IgD-negative memory B cell (primary cell): ENCODE data around the gene NCCRP1. TPM values are rescaled to one million over a fixed set of nuclear protein-coding genes. Genes with fewer than 3 reads are reported as not detected.
A peak's percentile ranks its signal among the peaks of the same experiment; 100 is the strongest.

Experiments used
- H3K27ac Mint-ChIP-seq, 3 donors: one replicate each; pipeline ENCODE4 v1.8.0; 2020 to 2022; ENCODE audit warnings: mild to moderate bottlenecking in 3 of 3, mixed read lengths in 3 of 3, moderate library complexity in 1 of 3
- H3K27me3 Mint-ChIP-seq: one replicate; pipeline ENCODE4 v1.8.0; 2021; ENCODE audit warnings: mixed read lengths
- H3K36me3 Mint-ChIP-seq: one replicate; pipeline ENCODE4 v1.8.0; 2020; ENCODE audit warnings: mild to moderate bottlenecking, mixed read lengths
- H3K4me1 Mint-ChIP-seq, 3 donors: one replicate each; pipeline ENCODE4 v1.8.0; 2020 to 2022; ENCODE audit warnings: mixed read lengths in 3 of 3, mild to moderate bottlenecking in 1 of 3
- H3K4me3 Mint-ChIP-seq, 4 donors: one replicate each; pipeline ENCODE4 v1.8.0; 2020 to 2022; ENCODE audit warnings: mild to moderate bottlenecking in 4 of 4, mixed read lengths in 4 of 4, moderate library complexity in 3 of 4
- H3K9me3 Mint-ChIP-seq, 3 donors: one replicate each; pipeline ENCODE4 v1.8.0; 2020 to 2021; ENCODE audit warnings: mixed read lengths in 3 of 3, mild to moderate bottlenecking in 1 of 3
- polyA plus RNA-seq: library from polyadenylated mRNA; unstranded; fragments of 300-500 nt; fragmentation: Illumina TruSeq; gene quantifications from one replicate; pipeline ENCODE4 v1.2.3, GENCODE V29; 2021

Gene NCCRP1
- polyA plus RNA-seq, result not detected

- Mint-ChIP-seq H3K9me3 (no peaks in the 10 kb centered on the region), H3K4me3 (peak within 1 kb of the TSS in 2 of 4 donors; percentile 49 to 55), H3K27ac (peak within 1 kb of the TSS in 1 of 3 donors; percentile 11), H3K4me1 (peaks cover 0 to 7% (median 2%) of the 10 kb centered on the region in 3 donors), H3K27me3 (peaks cover 44% of the 10 kb centered on the region), H3K36me3 (no peaks in the 10 kb centered on the region)
Measured at GRCh38 chr19:39196860-39197562, at the start of gene NCCRP1. NCCRP1 (plus strand) TSS chr19:39196964; CDS start chr19:39196983, 19 bp downstream.

- Mint-ChIP-seq H3K27me3 (no peaks in the 10 kb centered on the region), H3K36me3 (peaks cover 1% of the 10 kb centered on the region), H3K4me1 (peaks cover 0 to 16% (median 14%) of the 10 kb centered on the region in 3 donors), H3K27ac (no peak overlapping the region), H3K9me3 (no peaks in the 10 kb centered on the region), H3K4me3 (no peak overlapping the region)
Measured at GRCh38 chr19:39147480-39147879, 49.3 kb upstream of the NCCRP1 start.

GRCh38 chr19:39148939-39149529 lies 47.7 kb upstream of the NCCRP1 start:
- Mint-ChIP-seq H3K27me3 (no peaks in the 10 kb centered on the region), H3K27ac (no peak overlapping the region), H3K4me1 (peaks cover 0 to 12% (median 10%) of the 10 kb centered on the region in 3 donors), H3K36me3 (peaks cover 4% of the 10 kb centered on the region), H3K9me3 (no peaks in the 10 kb centered on the region), H3K4me3 (no peak overlapping the region)

- Mint-ChIP-seq H3K4me3 (no peak overlapping the region), H3K36me3 (peaks cover 5% of the 10 kb centered on the region), H3K9me3 (no peaks in the 10 kb centered on the region), H3K4me1 (peaks cover 0 to 7% (median 4%) of the 10 kb centered on the region in 3 donors), H3K27me3 (no peaks in the 10 kb centered on the region), H3K27ac (no peak overlapping the region)
Measured at GRCh38 chr19:39150235-39150634, 46.5 kb upstream of the NCCRP1 start.

- Mint-ChIP-seq H3K27me3 (no peaks in the 10 kb centered on the region), H3K36me3 (peaks cover 5% of the 10 kb centered on the region), H3K9me3 (no peaks in the 10 kb centered on the region), H3K27ac (no peak overlapping the region), H3K4me1 (peaks cover 0 to 9% (median 6%) of the 10 kb centered on the region in 3 donors), H3K4me3 (no peak overlapping the region)
Measured at GRCh38 chr19:39150807-39151600, 45.8 kb upstream of the NCCRP1 start.

GRCh38 chr19:39152066-39152465 lies 44.7 kb upstream of the NCCRP1 start:
- H3K4me1 Mint-ChIP-seq, result peaks cover 0 to 11% (median 6%) of the 10 kb centered on the region in 3 donors
- H3K27ac Mint-ChIP-seq, result peak overlapping the region in 1 of 3 donors; percentile 50
- peaks cover 5% of the 10 kb centered on the region for H3K36me3 Mint-ChIP-seq
- no peak overlapping the region for H3K4me3 Mint-ChIP-seq
- H3K9me3 Mint-ChIP-seq, result no peaks in the 10 kb centered on the region
- no peaks in the 10 kb centered on the region for H3K27me3 Mint-ChIP-seq

GRCh38 chr19:39154100-39154628 lies 42.6 kb upstream of the NCCRP1 start:
- Mint-ChIP-seq H3K4me3 (no peak overlapping the region), H3K36me3 (peaks cover 5% of the 10 kb centered on the region), H3K4me1 (peaks cover 0 to 10% (median 9%) of the 10 kb centered on the region in 3 donors), H3K9me3 (no peaks in the 10 kb centered on the region), H3K27ac (no peak overlapping the region), H3K27me3 (no peaks in the 10 kb centered on the region)

- Mint-ChIP-seq H3K4me3 (no peak overlapping the region), H3K9me3 (no peaks in the 10 kb centered on the region), H3K36me3 (peaks cover 5% of the 10 kb centered on the region), H3K4me1 (peaks cover 0 to 11% (median 9%) of the 10 kb centered on the region in 3 donors), H3K27ac (no peak overlapping the region), H3K27me3 (no peaks in the 10 kb centered on the region)
Measured at GRCh38 chr19:39154629-39155100, 42.1 kb upstream of the NCCRP1 start.

- Mint-ChIP-seq H3K4me1 (peaks cover 0 to 11% (median 9%) of the 10 kb centered on the region in 3 donors), H3K27me3 (no peaks in the 10 kb centered on the region), H3K4me3 (no peak overlapping the region), H3K36me3 (peaks cover 5% of the 10 kb centered on the region), H3K27ac (no peak overlapping the region), H3K9me3 (no peaks in the 10 kb centered on the region)
Measured at GRCh38 chr19:39155114-39155700, 41.6 kb upstream of the NCCRP1 start.

- Mint-ChIP-seq H3K36me3 (peaks cover 5% of the 10 kb centered on the region), H3K4me3 (no peak overlapping the region), H3K27ac (no peak overlapping the region), H3K9me3 (no peaks in the 10 kb centered on the region), H3K4me1 (peaks cover 0 to 12% (median 11%) of the 10 kb centered on the region in 3 donors), H3K27me3 (no peaks in the 10 kb centered on the region)
Measured at GRCh38 chr19:39155741-39156140, 41.0 kb upstream of the NCCRP1 start.

- Mint-ChIP-seq H3K27ac (no peak overlapping the region), H3K27me3 (no peaks in the 10 kb centered on the region), H3K4me1 (peaks cover 0 to 12% (median 9%) of the 10 kb centered on the region in 3 donors), H3K36me3 (peaks cover 5% of the 10 kb centered on the region), H3K4me3 (no peak overlapping the region), H3K9me3 (no peaks in the 10 kb centered on the region)
Measured at GRCh38 chr19:39156326-39157230, 40.2 kb upstream of the NCCRP1 start.

GRCh38 chr19:39157275-39157996 lies 39.3 kb upstream of the NCCRP1 start:
- peaks cover 5% of the 10 kb centered on the region for H3K36me3 Mint-ChIP-seq
- H3K4me1 Mint-ChIP-seq, result peaks cover 0 to 12% (median 9%) of the 10 kb centered on the region in 3 donors
- no peaks in the 10 kb centered on the region for H3K27me3 Mint-ChIP-seq
- H3K9me3 Mint-ChIP-seq, result no peaks in the 10 kb centered on the region
- no peak overlapping the region for H3K4me3 Mint-ChIP-seq
- H3K27ac Mint-ChIP-seq, result no peak overlapping the region

GRCh38 chr19:39157997-39158389 lies 38.8 kb upstream of the NCCRP1 start:
- Mint-ChIP-seq H3K4me1 (peaks cover 0 to 13% (median 12%) of the 10 kb centered on the region in 3 donors), H3K4me3 (no peak overlapping the region), H3K36me3 (peaks cover 5% of the 10 kb centered on the region), H3K9me3 (no peaks in the 10 kb centered on the region), H3K27me3 (no peaks in the 10 kb centered on the region), H3K27ac (no peak overlapping the region)
